ENCODE measurements around the gene MYOZ2.

- TF ChIP-seq CTCF (IDR thresholded peaks at IDR 0.05; ENCODE audit: borderline replicate concordance, extremely low read depth, low read length, poor library complexity, severe bottlenecking) (no peak), EZH2 (IDR thresholded peaks at IDR 0.05; ENCODE audit: borderline replicate concordance, low read depth, low read length, severe bottlenecking) (no peak)
These were observed 5.1 kb upstream of the MYOZ2 start for GRCh38 chr4:119130365-119131065.

All from DND-41 (cell line).